ENCODE measurements around the gene FAM180A. TPM values are rescaled to one million over a fixed set of nuclear protein-coding genes. Genes with fewer than 3 reads are reported as not detected.
"Not testable (repeated sequence)": the region's sequence is repeated elsewhere in the genome, so short reads cannot be mapped to it uniquely, and the experiment has no call there.

The FAM180A gene
- polyA plus RNA-seq, 1 of the 3 experiments (the other 2 are of a cell fraction), result 0.08 TPM

DNA sequence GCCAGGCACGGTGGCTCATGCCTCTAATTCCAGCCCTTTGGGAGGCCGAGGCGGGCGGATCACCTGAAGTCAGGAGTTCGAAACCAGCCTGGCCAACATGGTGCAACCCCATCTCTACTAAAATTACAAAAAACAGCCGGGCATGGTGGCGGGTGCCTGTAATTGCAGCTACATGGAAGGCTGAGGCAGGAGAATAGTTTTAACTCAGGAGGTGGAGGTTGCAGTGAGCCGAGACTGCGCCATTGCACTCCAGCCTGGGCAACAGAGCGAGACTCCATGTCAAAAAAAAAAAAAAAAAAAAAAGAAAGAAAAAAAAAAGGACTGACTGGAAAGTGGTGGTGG lies 11.3 kb downstream of the FAM180A start:
- H4K20me1 ChIP-seq (ENCODE audit: insufficient read depth); H3K27me3 ChIP-seq (ENCODE audit: insufficient read depth); H3K9me3 ChIP-seq; H3K4me1 ChIP-seq (ENCODE audit: control insufficient read depth in 1 of 2, insufficient read depth in 2 of 2, low read depth in 1 of 2, low read length in 1 of 2); H3K79me2 ChIP-seq (ENCODE audit: insufficient read depth); H3K27ac ChIP-seq (ENCODE audit: low read depth in 2 of 2, low read length in 1 of 2); H3K4me3 ChIP-seq (ENCODE audit: low read depth in 2 of 2, low read length in 1 of 2); H3K36me3 ChIP-seq (replicated peaks in 1 of 2; ENCODE audit: control insufficient read depth in 1 of 2, insufficient read depth in 2 of 2, low read length in 1 of 2); H3K4me2 ChIP-seq; H3K9ac ChIP-seq; POLR2A ChIA-PET; DNase-seq; H3K9me2 ChIP-seq; H3F3A ChIP-seq (replicated peaks; ENCODE audit: insufficient read depth); H2AFZ ChIP-seq (ENCODE audit: low read depth): not testable (repeated sequence)
- whole genome bisulfite sequencing (ENCODE audit: low lambda C conversion rate), result 94% methylated on average over 10 of the region's 10 CpGs
- CTCF ChIA-PET, result interaction anchor here (0.7 to 2.5 kb wide), 3 partner anchors 16 to 54 kb away, joined by 3 to 7 read pairs (median 3); no protein-coding TSS in a partner anchor
- TF ChIP-seq, protein P1, sequence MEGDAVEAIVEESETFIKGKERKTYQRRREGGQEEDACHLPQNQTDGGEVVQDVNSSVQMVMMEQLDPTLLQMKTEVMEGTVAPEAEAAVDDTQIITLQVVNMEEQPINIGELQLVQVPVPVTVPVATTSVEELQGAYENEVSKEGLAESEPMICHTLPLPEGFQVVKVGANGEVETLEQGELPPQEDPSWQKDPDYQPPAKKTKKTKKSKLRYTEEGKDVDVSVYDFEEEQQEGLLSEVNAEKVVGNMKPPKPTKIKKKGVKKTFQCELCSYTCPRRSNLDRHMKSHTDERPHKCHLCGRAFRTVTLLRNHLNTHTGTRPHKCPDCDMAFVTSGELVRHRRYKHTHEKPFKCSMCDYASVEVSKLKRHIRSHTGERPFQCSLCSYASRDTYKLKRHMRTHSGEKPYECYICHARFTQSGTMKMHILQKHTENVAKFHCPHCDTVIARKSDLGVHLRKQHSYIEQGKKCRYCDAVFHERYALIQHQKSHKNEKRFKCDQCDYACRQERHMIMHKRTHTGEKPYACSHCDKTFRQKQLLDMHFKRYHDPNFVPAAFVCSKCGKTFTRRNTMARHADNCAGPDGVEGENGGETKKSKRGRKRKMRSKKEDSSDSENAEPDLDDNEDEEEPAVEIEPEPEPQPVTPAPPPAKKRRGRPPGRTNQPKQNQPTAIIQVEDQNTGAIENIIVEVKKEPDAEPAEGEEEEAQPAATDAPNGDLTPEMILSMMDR (IDR thresholded peaks at IDR 0.05), result peak; percentile 25; the same call in 1 of the 2 replicates

- Histone ChIP-seq H3K4me2 (no peak overlapping the region), H3K27me3 (ENCODE audit: insufficient read depth) (no peaks in the 10 kb centered on the region), H2AFZ (ENCODE audit: low read depth) (no peak overlapping the region), H3K4me1 (ENCODE audit: control insufficient read depth in 1 of 2, insufficient read depth in 2 of 2, low read depth in 1 of 2, low read length in 1 of 2) (peaks cover 0 to 2% of the 10 kb centered on the region in 2 experiments; a peak in 1 of 4 replicates), H3K9ac (no peak overlapping the region), H3K9me3 (no peaks in the 10 kb centered on the region), H3K4me3 (ENCODE audit: low read depth in 2 of 2, low read length in 1 of 2) (no peak overlapping the region), H3K36me3 (replicated peaks in 1 of 2; ENCODE audit: control insufficient read depth in 1 of 2, insufficient read depth in 2 of 2, low read length in 1 of 2) (no peaks in the 10 kb centered on the region), H4K20me1 (ENCODE audit: insufficient read depth) (no peaks in the 10 kb centered on the region), H3K79me2 (ENCODE audit: insufficient read depth) (no peaks in the 10 kb centered on the region), H3K9me2 (no peaks in the 10 kb centered on the region), H3F3A (replicated peaks; ENCODE audit: insufficient read depth) (peaks cover 4% of the 10 kb centered on the region), H3K27ac (ENCODE audit: low read depth in 2 of 2, low read length in 1 of 2) (no peak overlapping the region)
- TF ChIP-seq, protein P2, sequence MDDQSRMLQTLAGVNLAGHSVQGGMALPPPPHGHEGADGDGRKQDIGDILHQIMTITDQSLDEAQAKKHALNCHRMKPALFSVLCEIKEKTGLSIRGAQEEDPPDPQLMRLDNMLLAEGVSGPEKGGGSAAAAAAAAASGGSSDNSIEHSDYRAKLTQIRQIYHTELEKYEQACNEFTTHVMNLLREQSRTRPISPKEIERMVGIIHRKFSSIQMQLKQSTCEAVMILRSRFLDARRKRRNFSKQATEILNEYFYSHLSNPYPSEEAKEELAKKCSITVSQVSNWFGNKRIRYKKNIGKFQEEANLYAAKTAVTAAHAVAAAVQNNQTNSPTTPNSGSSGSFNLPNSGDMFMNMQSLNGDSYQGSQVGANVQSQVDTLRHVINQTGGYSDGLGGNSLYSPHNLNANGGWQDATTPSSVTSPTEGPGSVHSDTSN (IDR thresholded peaks at IDR 0.05), result no peak
- TF ChIP-seq USF2 (IDR thresholded peaks at IDR 0.05; ENCODE audit: borderline replicate concordance, low read depth, low read length) (no peak), RXRA (IDR thresholded peaks at IDR 0.05; ENCODE audit: borderline replicate concordance, low read depth) (no peak), ZBTB33 (IDR thresholded peaks at IDR 0.05; ENCODE audit: borderline replicate concordance, low read depth) (no peak)
- no peak for DNase-seq
- ChIA-PET CTCF (interaction anchor here (0.7 to 2.5 kb wide), 3 partner anchors 15 to 63 kb away, joined by 3 to 7 read pairs (median 3); no protein-coding TSS in a partner anchor), POLR2A (no interaction called here)
- WGBS (ENCODE audit: low lambda C conversion rate), result 96% methylated on average over 5 of the region's 6 CpGs
Measured at GRCh38 chr7:135736586-135737305, 11.9 kb downstream of the FAM180A start.
